ENCODE results near the gene CCDC171. TPM values are rescaled to one million over a fixed set of nuclear protein-coding genes. Genes with fewer than 3 reads are reported as not detected.

Gene CCDC171
- total and polyA plus RNA-seq, 10 of the 15 experiments (the other 5 are each of a cell fraction or from before 2014, with no cell fraction given), result 1.00 to 7.2 (median 2.8) TPM

DNA sequence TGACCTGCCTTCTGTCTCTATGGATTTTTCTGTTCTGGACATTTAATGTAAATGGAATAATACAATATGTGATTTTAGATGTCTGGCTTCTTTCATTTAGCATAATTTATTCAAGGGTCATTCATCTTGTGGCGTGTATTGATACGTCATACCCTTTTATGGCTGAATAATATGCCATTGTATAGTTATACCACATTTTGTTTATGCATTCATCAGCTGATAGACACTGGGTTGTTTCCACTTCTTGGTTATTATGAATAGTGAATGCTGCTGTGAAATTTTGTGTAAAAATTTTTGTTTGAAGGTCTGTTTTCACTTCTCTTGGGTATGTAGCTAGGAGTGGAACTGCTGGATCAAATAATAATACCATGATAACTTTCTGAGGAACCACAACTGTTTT is 298.9 kb downstream of the CCDC171 start:
- SMC1A ChIA-PET (ENCODE audit: uncharacterized antibody, unreplicated experiment), result no interaction called here
- Histone ChIP-seq H2AFZ (ENCODE audit: control insufficient read depth, low read depth, low read length) (no peak overlapping the region), H3K36me3 (ENCODE audit: control insufficient read depth in 2 of 2, insufficient read depth in 2 of 2, low read length in 1 of 2) (no peaks in the 10 kb centered on the region), H3K4me3 (no peak overlapping the region), H3K27me3 (replicated peaks in 1 of 2; ENCODE audit: control insufficient read depth in 2 of 2, insufficient read depth in 2 of 2, low read length in 1 of 2) (no peaks in the 10 kb centered on the region), H3K27ac (ENCODE audit: control insufficient read depth, insufficient read depth) (no peak overlapping the region), H3K9me3 (replicated peaks; ENCODE audit: control insufficient read depth, insufficient read depth, low read length) (no peaks in the 10 kb centered on the region), H3K79me2 (ENCODE audit: control insufficient read depth, insufficient read depth, low read length) (no peaks in the 10 kb centered on the region), H3K4me1 (ENCODE audit: control insufficient read depth, insufficient read depth, low read length) (no peaks in the 10 kb centered on the region), H3K9ac (ENCODE audit: control insufficient read depth, insufficient read depth, low read length) (no peak overlapping the region), H3K4me2 (ENCODE audit: control insufficient read depth, insufficient read depth) (no peak overlapping the region), H4K20me1 (ENCODE audit: control insufficient read depth, insufficient read depth) (no peaks in the 10 kb centered on the region)
- no peak for TF ChIP-seq SP1 (IDR thresholded peaks at IDR 0.05; ENCODE audit: low read depth, low read length)
- no peak for TF ChIP-seq RB1 (IDR thresholded peaks at IDR 0.05; ENCODE audit: borderline replicate concordance)
- no peak for TF ChIP-seq EED (IDR thresholded peaks at IDR 0.05; ENCODE audit: low read depth)
- TF ChIP-seq, protein P1, sequence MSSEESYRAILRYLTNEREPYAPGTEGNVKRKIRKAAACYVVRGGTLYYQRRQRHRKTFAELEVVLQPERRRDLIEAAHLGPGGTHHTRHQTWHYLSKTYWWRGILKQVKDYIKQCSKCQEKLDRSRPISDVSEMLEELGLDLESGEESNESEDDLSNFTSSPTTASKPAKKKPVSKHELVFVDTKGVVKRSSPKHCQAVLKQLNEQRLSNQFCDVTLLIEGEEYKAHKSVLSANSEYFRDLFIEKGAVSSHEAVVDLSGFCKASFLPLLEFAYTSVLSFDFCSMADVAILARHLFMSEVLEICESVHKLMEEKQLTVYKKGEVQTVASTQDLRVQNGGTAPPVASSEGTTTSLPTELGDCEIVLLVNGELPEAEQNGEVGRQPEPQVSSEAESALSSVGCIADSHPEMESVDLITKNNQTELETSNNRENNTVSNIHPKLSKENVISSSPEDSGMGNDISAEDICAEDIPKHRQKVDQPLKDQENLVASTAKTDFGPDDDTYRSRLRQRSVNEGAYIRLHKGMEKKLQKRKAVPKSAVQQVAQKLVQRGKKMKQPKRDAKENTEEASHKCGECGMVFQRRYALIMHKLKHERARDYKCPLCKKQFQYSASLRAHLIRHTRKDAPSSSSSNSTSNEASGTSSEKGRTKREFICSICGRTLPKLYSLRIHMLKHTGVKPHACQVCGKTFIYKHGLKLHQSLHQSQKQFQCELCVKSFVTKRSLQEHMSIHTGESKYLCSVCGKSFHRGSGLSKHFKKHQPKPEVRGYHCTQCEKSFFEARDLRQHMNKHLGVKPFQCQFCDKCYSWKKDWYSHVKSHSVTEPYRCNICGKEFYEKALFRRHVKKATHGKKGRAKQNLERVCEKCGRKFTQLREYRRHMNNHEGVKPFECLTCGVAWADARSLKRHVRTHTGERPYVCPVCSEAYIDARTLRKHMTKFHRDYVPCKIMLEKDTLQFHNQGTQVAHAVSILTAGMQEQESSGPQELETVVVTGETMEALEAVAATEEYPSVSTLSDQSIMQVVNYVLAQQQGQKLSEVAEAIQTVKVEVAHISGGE (CRISPR knock-in tag; IDR thresholded peaks at IDR 0.05), result no peak
- TF ChIP-seq MTA2 (IDR thresholded peaks at IDR 0.05; ENCODE audit: low read depth), result no peak
- no peak for TF ChIP-seq BACH1 (IDR thresholded peaks at IDR 0.05; ENCODE audit: borderline replicate concordance)
- TF ChIP-seq MTA3 (IDR thresholded peaks at IDR 0.05; ENCODE audit: borderline replicate concordance, low read length), result no peak
- no peak for DNase-seq (ENCODE audit: low read depth, low spot score)
- RAD21 ChIA-PET (ENCODE audit: unreplicated experiment), result no interaction called here
- no peak for FAIRE-seq
- no TSS peak for BruUV-seq (replicated peaks)
- WGBS (ENCODE audit: insufficient coverage, insufficient replicate concordance, low lambda C conversion rate, missing lambda C conversion rate), result 34% methylated on average over 2 of the region's 2 CpGs
- no peak for ATAC-seq
- CTCF ChIA-PET, result no interaction called here
- POLR2A ChIA-PET, result no interaction called here
- in situ Hi-C loops (cut with MboI), result no loop called here
- intact Hi-C loops (cut with micrococcal nuclease; ENCODE audit: unreplicated experiment), result no loop called here

All from GM12878 (cell line).